C4-2B (cell line): ENCODE measurements around the gene PRSS1.
"Not testable (repeated sequence)": the region's sequence is repeated elsewhere in the genome, so short reads cannot be mapped to it uniquely, and the experiment has no call there.

Experiments used
- ZFX ChIP-seq: fragments of 450-650 bp; IDR thresholded peaks from 2 replicates; pipeline ENCODE4 v1.6.1; 2017
- TF ChIP-seq, protein P1 (sequence below): fragments of 450-650 bp; conservative IDR thresholded peaks from 2 replicates; pipeline ENCODE4 v1.5.1; 2017; ENCODE audit warnings: mild to moderate bottlenecking

DNA sequence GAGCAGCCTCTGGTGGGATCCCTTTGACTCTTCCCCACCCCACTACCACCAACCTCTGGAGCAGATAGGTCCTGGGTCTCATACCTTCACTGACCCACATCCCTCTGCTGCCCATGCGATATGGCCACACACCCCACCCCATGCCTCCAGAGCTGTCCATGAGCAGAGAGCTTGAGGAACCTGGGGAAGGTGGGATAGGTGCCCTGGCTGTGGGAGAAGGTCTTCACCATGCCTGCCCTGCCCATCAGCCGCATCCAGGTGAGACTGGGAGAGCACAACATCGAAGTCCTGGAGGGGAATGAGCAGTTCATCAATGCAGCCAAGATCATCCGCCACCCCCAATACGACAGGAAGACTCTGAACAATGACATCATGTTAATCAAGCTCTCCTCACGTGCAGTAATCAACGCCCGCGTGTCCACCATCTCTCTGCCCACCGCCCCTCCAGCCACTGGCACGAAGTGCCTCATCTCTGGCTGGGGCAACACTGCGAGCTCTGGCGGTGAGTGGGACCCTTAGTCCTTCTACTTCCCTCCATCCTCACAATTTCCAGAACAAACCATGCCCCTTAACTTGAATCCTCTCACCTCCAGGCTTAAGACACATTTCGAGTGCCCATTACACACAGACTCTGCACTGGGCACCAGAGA is 2.4 kb downstream of the PRSS1 start:
- TF ChIP-seq, protein P1, sequence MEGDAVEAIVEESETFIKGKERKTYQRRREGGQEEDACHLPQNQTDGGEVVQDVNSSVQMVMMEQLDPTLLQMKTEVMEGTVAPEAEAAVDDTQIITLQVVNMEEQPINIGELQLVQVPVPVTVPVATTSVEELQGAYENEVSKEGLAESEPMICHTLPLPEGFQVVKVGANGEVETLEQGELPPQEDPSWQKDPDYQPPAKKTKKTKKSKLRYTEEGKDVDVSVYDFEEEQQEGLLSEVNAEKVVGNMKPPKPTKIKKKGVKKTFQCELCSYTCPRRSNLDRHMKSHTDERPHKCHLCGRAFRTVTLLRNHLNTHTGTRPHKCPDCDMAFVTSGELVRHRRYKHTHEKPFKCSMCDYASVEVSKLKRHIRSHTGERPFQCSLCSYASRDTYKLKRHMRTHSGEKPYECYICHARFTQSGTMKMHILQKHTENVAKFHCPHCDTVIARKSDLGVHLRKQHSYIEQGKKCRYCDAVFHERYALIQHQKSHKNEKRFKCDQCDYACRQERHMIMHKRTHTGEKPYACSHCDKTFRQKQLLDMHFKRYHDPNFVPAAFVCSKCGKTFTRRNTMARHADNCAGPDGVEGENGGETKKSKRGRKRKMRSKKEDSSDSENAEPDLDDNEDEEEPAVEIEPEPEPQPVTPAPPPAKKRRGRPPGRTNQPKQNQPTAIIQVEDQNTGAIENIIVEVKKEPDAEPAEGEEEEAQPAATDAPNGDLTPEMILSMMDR: not testable (repeated sequence)
- not testable (repeated sequence) for TF ChIP-seq ZFX
